DOHH2 (cell line): ENCODE results near the gene GALR3.

Experiments
- EZH2phosphoT487 ChIP-seq: fragments of 200-600 bp; sonication (generic); IDR thresholded peaks from 2 replicates; pipeline ENCODE4 v1.6.1; 2017; ENCODE audit warnings: borderline replicate concordance, mild to moderate bottlenecking, antibody characterized with exemption, low read length, moderate library complexity, mixed read lengths
- TF ChIP-seq, protein P1 (sequence below): fragments of 200-600 bp; sonication (generic); IDR thresholded peaks from one replicate; pipeline ENCODE4 v1.5.1; 2014; ENCODE audit warnings: antibody characterized with exemption, mild to moderate bottlenecking, low read depth, low read length; ENCODE audit not compliant: poor library complexity, severe bottlenecking

DNA sequence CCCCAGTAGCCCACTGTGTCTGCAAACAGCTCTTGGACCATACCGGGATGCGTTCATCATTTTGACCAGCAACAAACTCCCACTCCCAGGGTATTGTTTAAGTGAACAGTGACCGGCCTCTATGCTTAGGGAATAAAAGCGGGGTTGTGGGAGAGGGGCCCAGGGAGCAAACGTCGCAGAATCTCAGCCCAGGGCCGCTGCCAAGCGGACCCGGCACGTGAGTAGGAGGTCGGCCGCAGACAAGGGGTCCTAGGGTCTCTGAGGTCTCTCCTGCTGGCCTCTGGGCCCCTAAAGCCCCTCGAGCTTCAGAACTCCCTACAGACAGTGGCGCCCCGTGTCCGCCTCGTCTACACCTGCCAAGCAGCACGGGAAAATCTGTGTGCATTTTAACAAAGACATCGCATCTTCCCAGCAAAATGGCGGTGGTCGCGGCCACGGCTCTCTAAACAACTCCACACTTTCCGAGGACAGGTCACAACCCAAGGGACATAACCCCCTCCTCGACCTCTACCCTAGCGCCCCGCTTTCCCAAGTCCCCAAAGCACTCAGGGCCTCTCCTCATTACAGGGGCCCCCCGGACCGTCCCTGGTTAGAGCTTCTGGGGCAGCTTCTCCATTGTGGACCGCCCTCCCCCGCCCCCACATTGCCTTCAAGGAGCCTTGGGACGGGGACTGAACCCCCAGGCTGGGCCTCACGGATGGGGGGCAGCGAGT lies 19.4 kb upstream of the GALR3 start:
- TF ChIP-seq, protein P1, sequence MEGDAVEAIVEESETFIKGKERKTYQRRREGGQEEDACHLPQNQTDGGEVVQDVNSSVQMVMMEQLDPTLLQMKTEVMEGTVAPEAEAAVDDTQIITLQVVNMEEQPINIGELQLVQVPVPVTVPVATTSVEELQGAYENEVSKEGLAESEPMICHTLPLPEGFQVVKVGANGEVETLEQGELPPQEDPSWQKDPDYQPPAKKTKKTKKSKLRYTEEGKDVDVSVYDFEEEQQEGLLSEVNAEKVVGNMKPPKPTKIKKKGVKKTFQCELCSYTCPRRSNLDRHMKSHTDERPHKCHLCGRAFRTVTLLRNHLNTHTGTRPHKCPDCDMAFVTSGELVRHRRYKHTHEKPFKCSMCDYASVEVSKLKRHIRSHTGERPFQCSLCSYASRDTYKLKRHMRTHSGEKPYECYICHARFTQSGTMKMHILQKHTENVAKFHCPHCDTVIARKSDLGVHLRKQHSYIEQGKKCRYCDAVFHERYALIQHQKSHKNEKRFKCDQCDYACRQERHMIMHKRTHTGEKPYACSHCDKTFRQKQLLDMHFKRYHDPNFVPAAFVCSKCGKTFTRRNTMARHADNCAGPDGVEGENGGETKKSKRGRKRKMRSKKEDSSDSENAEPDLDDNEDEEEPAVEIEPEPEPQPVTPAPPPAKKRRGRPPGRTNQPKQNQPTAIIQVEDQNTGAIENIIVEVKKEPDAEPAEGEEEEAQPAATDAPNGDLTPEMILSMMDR = no peak
- no peak for TF ChIP-seq EZH2phosphoT487
